Heart right ventricle (tissue), 16 donors: ENCODE results near the gene IFNAR1. TPM values are rescaled to one million over a fixed set of nuclear protein-coding genes. Genes with fewer than 3 reads are reported as not detected.
A peak's percentile ranks its signal among the peaks of the same experiment; 100 is the strongest.

ENCODE experiments used
- ATAC-seq, 8 donors: fragments of 200-7000 bp; cut with Tn5 transposase; one replicate each; pipeline ENCODE4 v1.9.1; 2020; ENCODE audit warnings: mild to moderate bottlenecking in 8 of 8, moderate library complexity in 8 of 8, moderate number of reproducible peaks in 1 of 8
- DNase-seq, 2 donors: peaks; one replicate each; pipeline ENCODE4 v3.0.0-alpha.2; 2020
- H3K27ac ChIP-seq, 10 donors: fragments of 200-600 bp; sonication (generic) in 2 of 10; one replicate each; pipeline versions ENCODE4 v1.5.0 to v1.8.0; 2020 to 2022; ENCODE audit warnings: mild to moderate bottlenecking in 3 of 10
- H3K27me3 ChIP-seq, 7 donors: fragments of 200-600 bp; one replicate each; pipeline ENCODE4 v1.8.0; 2021 to 2022; ENCODE audit warnings: mild to moderate bottlenecking in 2 of 7
- H3K36me3 ChIP-seq, 9 donors: fragments of 200-600 bp; sonication (generic) in 1 of 9; one replicate each; pipeline versions ENCODE4 v1.5.0 to v1.8.0; 2020 to 2022; ENCODE audit warnings: mild to moderate bottlenecking in 2 of 9
- H3K4me1 ChIP-seq, 9 donors: fragments of 200-600 bp; sonication (generic) in 1 of 9; one replicate each; pipeline versions ENCODE4 v1.5.0 to v1.8.0; 2020 to 2022; ENCODE audit warnings: mild to moderate bottlenecking in 4 of 9
- H3K4me3 ChIP-seq, 10 donors: fragments of 200-600 bp; sonication (generic) in 2 of 10; one replicate each; pipeline versions ENCODE4 v1.5.0 to v1.8.0; 2020 to 2022; ENCODE audit warnings: mild to moderate bottlenecking in 7 of 10, moderate library complexity in 2 of 10
- H3K9me3 ChIP-seq, 11 donors: fragments of 200-600 bp in 10 of 11; sonication (generic) in 2 of 11; one replicate each; pipeline versions ENCODE4 v1.5.0 to v1.8.0; 2013 to 2022; ENCODE audit warnings: mild to moderate bottlenecking in 2 of 11, control low read depth in 1 of 11, moderate library complexity in 1 of 11
- WGBS, 2 donors: extraction: QIAGEN DNeasy Blood & Tissue Kit; methylation state at CpG; one replicate each; pipeline ENCODE4 v1.1.7; 2013; ENCODE audit warnings: inconsistent platforms in 1 of 2; 5-methylcytosine and 5-hydroxymethylcytosine counted together
- intact Hi-C, 10 donors: fragments of 100-400 bp; cut with DNase I; formaldehyde crosslinking; loops; one replicate each; pipeline versions ENCODE4 v1.11.1 to v1.14.2; 2022
- polyA plus RNA-seq, 2 donors: library from polyadenylated mRNA; stranded (reverse); fragments of 200-250 nt; gene quantifications; one replicate each; pipeline ENCODE4 v1.2.3, GENCODE V29; 2013
- total RNA-seq, 10 donors: library from RNA; stranded (reverse); fragmentation: NEBNext Ultra II Directional in 3 of 10; extraction: Animal tissue kit (Norgen Biotek cat#: 25700) in 3 of 10; gene quantifications; one replicate each; pipeline versions ENCODE4 v1.2.1 to v1.2.4, GENCODE V29; 2021 to 2023
- TF ChIP-seq, protein P1 (sequence below), 9 donors: fragments of 200-600 bp; sonication (generic) in 2 of 9; IDR thresholded peaks; one replicate each; pipeline versions ENCODE4 v1.5.0 to v1.8.0; 2021 to 2022; ENCODE audit warnings: antibody characterized with exemption in 9 of 9, mild to moderate bottlenecking in 5 of 9, moderate library complexity in 1 of 9
- donor health status: Arrhythmogenic right ventricular cardiomyopathy.
- donor health status: ischemic (EF 13 %, LVEDD 7.1; RV severe dilation, severe dysfunction).
- donor health status: healthy with polysubstance abuse.
- donor health status: DM: no; HTN: yes; CAD: no.
- donor health status: DM: no; HTN: no; CAD: no.
- donor health status: ischemic (EF 25% LVEDD 6.9; RV normal size, moderate dysfunction).
- donor health status: ischemic (EF 25% LVEDD 5.7; RV mildly dilated, moderate dysfunction).
- donor health status: healthy.
- donor health status: DM: yes; HTN: yes; CAD: no.
- donor health status: Ischemic cardiomyopathy.
- donor health status: ischemic (EF 35%, LVEDD 5.7; RV mildly dilated, moderate dysfunction).
- donor health status: nonischemic (EF 11% LVEDD 7.7; RV severe dilation, severe dysfunction).
- donor health status: DM: yes; HTN: yes; CAD: no.
- donor health status: PGD.
- donor health status: ischemic (EF 29% LVEDD 5.4; RV normal size, mild dysfunction).
- donor health status: nonischemic (EF 23%, LVEDD 6.1; RV moderate dilation, normal function).

IFNAR1 gene
- total and polyA plus RNA-seq, 12 donors: 7.4 to 38.5 (median 23.0) TPM

DNA sequence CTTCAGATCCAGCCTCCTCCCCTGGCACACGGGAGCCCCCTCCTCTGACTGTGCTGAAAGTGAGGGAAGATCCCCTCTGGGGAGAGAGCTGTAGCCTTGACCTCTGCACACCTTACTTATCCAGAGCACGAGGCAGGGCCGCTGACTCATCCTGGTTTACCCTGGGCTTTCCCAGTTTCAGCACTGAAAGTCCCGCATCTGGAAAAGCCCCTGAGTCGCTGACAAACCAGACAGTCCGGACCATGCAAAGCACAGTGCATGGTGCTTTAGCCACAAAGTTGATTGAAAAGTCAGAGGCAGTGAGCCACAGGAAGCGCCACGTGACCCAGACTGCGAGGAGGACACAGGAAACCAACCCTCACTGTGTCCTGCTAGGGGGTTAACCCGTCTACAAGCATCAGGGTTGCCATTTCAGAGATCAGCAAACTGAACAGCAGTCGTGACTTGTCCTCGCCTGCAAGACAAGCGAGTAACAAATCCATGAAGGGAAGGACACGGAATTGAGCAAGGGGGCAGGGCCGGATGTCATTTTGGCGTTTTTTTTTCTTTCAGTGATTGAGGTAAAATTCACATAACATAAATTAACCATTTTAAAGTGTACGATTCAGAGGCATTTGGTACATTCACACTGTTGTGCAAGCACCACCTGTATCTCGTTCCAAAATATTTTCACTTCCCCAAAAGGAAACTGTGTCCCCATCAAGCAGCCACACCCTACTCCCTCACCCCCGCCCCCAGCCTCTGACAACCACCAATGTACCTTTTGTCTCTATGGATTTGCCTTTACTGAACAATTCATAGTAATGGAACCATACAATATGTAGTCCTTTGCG, 58.5 kb downstream of the IFNAR1 start:
- ATAC-seq (peak; percentile 27 to 64 (median 56)), DNase-seq (peak in 1 of 2 donors; percentile 56)
- WGBS, 2 donors: 26 to 45% methylated on average over 20 of the region's 20 CpGs
- intact Hi-C loops: loop anchor here in 1 of 10 donors (10.0 kb wide), 1 partner anchor 62 kb away; no protein-coding TSS in a partner anchor
- no peaks in the 10 kb centered on the region for H3K9me3 ChIP-seq
- TF ChIP-seq, protein P1, sequence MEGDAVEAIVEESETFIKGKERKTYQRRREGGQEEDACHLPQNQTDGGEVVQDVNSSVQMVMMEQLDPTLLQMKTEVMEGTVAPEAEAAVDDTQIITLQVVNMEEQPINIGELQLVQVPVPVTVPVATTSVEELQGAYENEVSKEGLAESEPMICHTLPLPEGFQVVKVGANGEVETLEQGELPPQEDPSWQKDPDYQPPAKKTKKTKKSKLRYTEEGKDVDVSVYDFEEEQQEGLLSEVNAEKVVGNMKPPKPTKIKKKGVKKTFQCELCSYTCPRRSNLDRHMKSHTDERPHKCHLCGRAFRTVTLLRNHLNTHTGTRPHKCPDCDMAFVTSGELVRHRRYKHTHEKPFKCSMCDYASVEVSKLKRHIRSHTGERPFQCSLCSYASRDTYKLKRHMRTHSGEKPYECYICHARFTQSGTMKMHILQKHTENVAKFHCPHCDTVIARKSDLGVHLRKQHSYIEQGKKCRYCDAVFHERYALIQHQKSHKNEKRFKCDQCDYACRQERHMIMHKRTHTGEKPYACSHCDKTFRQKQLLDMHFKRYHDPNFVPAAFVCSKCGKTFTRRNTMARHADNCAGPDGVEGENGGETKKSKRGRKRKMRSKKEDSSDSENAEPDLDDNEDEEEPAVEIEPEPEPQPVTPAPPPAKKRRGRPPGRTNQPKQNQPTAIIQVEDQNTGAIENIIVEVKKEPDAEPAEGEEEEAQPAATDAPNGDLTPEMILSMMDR (IDR thresholded peaks at IDR 0.05): no peak
- H3K27ac ChIP-seq: peak overlapping the region in 9 of 10 donors; percentile 16 to 92 (median 64)
- H3K4me3 ChIP-seq: peak overlapping the region in 9 of 10 donors; percentile 5 to 51 (median 31)
- H3K4me1 ChIP-seq: peaks cover 0 to 70% (median 28%) of the 10 kb centered on the region in 9 donors
- H3K36me3 ChIP-seq: no peaks in the 10 kb centered on the region
- H3K27me3 ChIP-seq: no peaks in the 10 kb centered on the region

DNA sequence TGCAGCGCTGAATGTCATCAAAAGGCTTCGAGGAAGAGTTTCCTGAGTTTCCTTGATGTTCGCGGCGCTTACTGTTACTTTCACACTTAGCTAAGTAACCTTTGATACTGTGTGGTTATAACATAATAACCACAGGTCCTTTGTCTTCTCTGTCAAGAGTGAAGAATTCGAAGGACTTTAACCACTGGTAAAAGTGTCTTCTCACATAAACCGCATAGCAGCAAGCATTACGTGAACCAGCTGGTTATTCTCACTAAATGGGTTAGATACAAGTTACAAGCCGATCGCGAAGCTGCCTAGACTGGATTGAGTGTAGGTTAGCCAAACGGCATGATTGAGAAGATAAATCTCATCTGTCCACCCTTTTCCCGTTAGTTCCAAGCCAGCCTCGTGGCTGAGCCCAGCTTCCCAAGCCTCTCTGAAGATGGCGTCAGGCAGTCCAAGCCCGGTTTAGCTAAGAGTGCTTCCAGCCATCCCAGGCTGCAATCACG, 60.1 kb downstream of the IFNAR1 start:
- no peaks in the 10 kb centered on the region for H3K36me3 ChIP-seq
- H3K27me3 ChIP-seq: no peaks in the 10 kb centered on the region
- TF ChIP-seq, protein P1 (IDR thresholded peaks at IDR 0.05): no peak
- intact Hi-C loops: loop anchor here in 1 of 10 donors (10.0 kb wide), 1 partner anchor 60 kb away; no protein-coding TSS in a partner anchor
- ATAC-seq (no peak), DNase-seq (no peak)
- WGBS, 2 donors: 87 to 88% methylated on average over 17 of the region's 17 CpGs
- peak overlapping the region in 1 of 10 donors; percentile 12 for H3K27ac ChIP-seq
- peaks cover 0 to 64% (median 23%) of the 10 kb centered on the region in 9 donors for H3K4me1 ChIP-seq
- H3K4me3 ChIP-seq: no peak overlapping the region
- H3K9me3 ChIP-seq: no peaks in the 10 kb centered on the region

DNA sequence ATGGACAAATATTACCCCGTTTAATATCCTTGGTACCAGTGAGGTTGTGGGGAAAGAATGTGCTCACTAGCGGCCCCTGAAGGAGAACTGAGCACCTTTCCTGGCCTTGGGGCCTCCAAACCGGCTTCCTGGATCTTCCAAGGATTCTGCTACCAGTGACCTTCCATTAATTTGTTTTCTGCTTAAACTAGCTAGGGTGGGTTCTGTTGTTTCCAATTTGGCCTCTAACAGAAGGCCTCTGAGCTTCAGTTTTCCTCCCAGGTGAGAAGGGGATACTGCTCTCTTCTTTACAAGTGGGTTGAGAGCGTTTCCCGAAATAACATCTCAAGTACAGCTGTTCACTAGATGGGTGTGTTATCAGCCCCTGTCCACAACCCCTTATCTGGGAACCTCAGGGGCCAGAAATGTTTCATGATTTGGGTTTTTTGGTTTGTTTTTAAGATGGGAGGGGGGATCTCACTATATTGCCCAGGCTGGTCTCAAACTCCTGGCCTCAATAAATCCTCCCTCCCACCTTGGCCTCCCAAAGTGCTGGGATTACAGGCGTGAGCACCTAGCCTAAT, 61.5 kb downstream of the IFNAR1 start:
- DNase-seq (no peak), ATAC-seq (no peak)
- Histone ChIP-seq H3K9me3 (no peaks in the 10 kb centered on the region), H3K4me1 (peaks cover 0 to 62% (median 12%) of the 10 kb centered on the region in 9 donors), H3K36me3 (no peaks in the 10 kb centered on the region), H3K27me3 (no peaks in the 10 kb centered on the region), H3K27ac (no peak overlapping the region), H3K4me3 (no peak overlapping the region)
- intact Hi-C loops: loop anchor here in 1 of 10 donors (10.0 kb wide), 1 partner anchor 58 kb away; no protein-coding TSS in a partner anchor
- TF ChIP-seq, protein P1 (IDR thresholded peaks at IDR 0.05): no peak
- 60 to 74% methylated on average over 6 of the region's 6 CpGs for WGBS, 2 donors

DNA sequence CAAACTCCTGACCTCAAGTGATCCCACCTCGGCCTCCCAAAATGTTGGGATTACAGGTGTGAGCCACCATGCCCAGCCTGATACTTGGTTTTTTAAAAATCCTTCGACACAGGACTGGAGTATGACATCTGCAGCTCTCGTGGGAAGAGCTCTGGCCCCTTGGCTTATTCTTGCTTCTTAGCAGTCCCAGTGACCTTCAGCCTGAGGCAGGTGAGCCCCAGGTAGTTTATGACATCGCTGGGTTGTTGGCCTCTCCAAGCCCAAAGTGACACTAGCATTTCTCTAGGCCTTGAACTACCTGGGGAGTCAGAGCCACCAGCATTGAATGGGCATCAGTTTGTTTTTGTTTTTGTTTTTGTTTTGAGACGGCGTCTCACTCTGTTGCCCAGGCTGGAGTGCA, 62.5 kb downstream of the IFNAR1 start:
- Histone ChIP-seq H3K27me3 (no peaks in the 10 kb centered on the region), H3K4me1 (peaks cover 0 to 60% (median 12%) of the 10 kb centered on the region in 9 donors), H3K9me3 (no peaks in the 10 kb centered on the region), H3K4me3 (no peak overlapping the region), H3K27ac (peak overlapping the region in 1 of 10 donors; percentile 84), H3K36me3 (no peaks in the 10 kb centered on the region)
- TF ChIP-seq, protein P1 (IDR thresholded peaks at IDR 0.05): no peak
- intact Hi-C loops: loop anchor here in 1 of 10 donors (10.0 kb wide), 1 partner anchor 58 kb away; no protein-coding TSS in a partner anchor
- DNase-seq (no peak), ATAC-seq (no peak)
- WGBS, 2 donors: 94 to 97% methylated on average over 6 of the region's 6 CpGs
